Uterus (tissue), 4 donors: Measurements from ENCODE around the gene CDC42BPA. TPM values are rescaled to one million over a fixed set of nuclear protein-coding genes. Genes with fewer than 3 reads are reported as not detected.

Experiments
- DNase-seq, 2 donors: peaks; one replicate each; pipeline ENCODE4 v3.0.0-alpha.2; 2019 to 2020
- H3K27ac ChIP-seq, 2 donors: fragments of 200-600 bp; sonication (generic); 1 replicate in 1 of 2; 2 replicates in 1 of 2; pipeline ENCODE4 v1.5.1; 2016 to 2018
- H3K27me3 ChIP-seq, 2 donors: fragments of 200-600 bp; sonication (generic); one replicate each; pipeline ENCODE4 v1.5.1; 2018 to 2019; ENCODE audit warnings: control low read depth in 1 of 2
- H3K36me3 ChIP-seq, 2 donors: fragments of 200-600 bp; sonication (generic); one replicate each; pipeline ENCODE4 v1.5.1; 2019; ENCODE audit warnings: control low read depth in 1 of 2
- H3K4me1 ChIP-seq, 2 donors: fragments of 200-600 bp; sonication (generic); one replicate each; pipeline ENCODE4 v1.5.1; 2018 to 2019; ENCODE audit warnings: control low read depth in 1 of 2
- H3K4me3 ChIP-seq, 2 donors: fragments of 200-600 bp; sonication (generic); 1 replicate in 1 of 2; 2 replicates in 1 of 2; pipeline ENCODE4 v1.5.1; 2018 to 2019; ENCODE audit warnings: mild to moderate bottlenecking in 1 of 2
- H3K9me3 ChIP-seq, 2 donors: fragments of 200-600 bp; sonication (generic); one replicate each; pipeline ENCODE4 v1.5.1; 2019; ENCODE audit warnings: control low read depth in 1 of 2
- CTCF ChIP-seq, 4 experiments: fragments of 200-600 bp in 2 of 4; fragments of 450-650 bp in 2 of 4; sonication (generic) in 2 of 4; IDR thresholded peaks; one replicate each; pipeline ENCODE4 v1.5.1; 2016 to 2019; ENCODE audit warnings: antibody characterized with exemption in 4 of 4, mild to moderate bottlenecking in 2 of 4, moderate library complexity in 1 of 4
- POLR2A ChIP-seq, 2 donors: fragments of 450-650 bp; IDR thresholded peaks; one replicate each; pipeline ENCODE4 v1.6.1; 2016; ENCODE audit warnings: antibody characterized with exemption in 2 of 2, mild to moderate bottlenecking in 1 of 2, moderate library complexity in 1 of 2
- intact Hi-C: fragments of 100-400 bp; cut with DNase I; formaldehyde crosslinking; loops from one replicate; pipeline ENCODE4 v1.15.1; 2023; ENCODE audit warnings: low total_unique reads
- total RNA-seq, 4 donors: library from RNA; depleted of rRNA in 3 of 4; stranded (reverse); fragments of >200 nt in 3 of 4; gene quantifications; one replicate each; pipeline versions ENCODE4 v1.1.0 to v1.2.4, GENCODE V29; 2014 to 2023
- donor health status: DM: yes; HTN: yes; CAD: no.

The CDC42BPA gene
- total RNA-seq, 4 donors from 2014 or later, result 32.9 to 116 (median 55.2) TPM

- Histone ChIP-seq H3K36me3 (no peaks in the 10 kb centered on the region), H3K4me1 (no peaks in the 10 kb centered on the region), H3K27me3 (no peaks in the 10 kb centered on the region), H3K4me3 (no peak overlapping the region), H3K9me3 (no peaks in the 10 kb centered on the region), H3K27ac (no peak overlapping the region)
- no peak for DNase-seq
- TF ChIP-seq CTCF (IDR thresholded peaks at IDR 0.05), result no peak
- TF ChIP-seq POLR2A (IDR thresholded peaks at IDR 0.05), result no peak
- intact Hi-C loops, result no loop called here
Measured at GRCh38 chr1:227038401-227038800, 279.9 kb downstream of the CDC42BPA start.

- Histone ChIP-seq H3K4me1 (no peaks in the 10 kb centered on the region), H3K36me3 (no peaks in the 10 kb centered on the region), H3K4me3 (no peak overlapping the region), H3K27me3 (no peaks in the 10 kb centered on the region), H3K27ac (no peak overlapping the region), H3K9me3 (no peaks in the 10 kb centered on the region)
- TF ChIP-seq CTCF (IDR thresholded peaks at IDR 0.05) (no peak), POLR2A (IDR thresholded peaks at IDR 0.05) (no peak)
- DNase-seq, result no peak
- intact Hi-C loops, result no loop called here
Measured at GRCh38 chr1:227037121-227037520, 281.2 kb downstream of the CDC42BPA start.

GRCh38 chr1:227035316-227035715 lies 283.0 kb downstream of the CDC42BPA start:
- no peak for TF ChIP-seq CTCF (IDR thresholded peaks at IDR 0.05)
- no peak for TF ChIP-seq POLR2A (IDR thresholded peaks at IDR 0.05)
- no peak for DNase-seq
- Histone ChIP-seq H3K27ac (no peak overlapping the region), H3K4me3 (no peak overlapping the region), H3K27me3 (no peaks in the 10 kb centered on the region), H3K9me3 (no peaks in the 10 kb centered on the region), H3K4me1 (no peaks in the 10 kb centered on the region), H3K36me3 (no peaks in the 10 kb centered on the region)
- intact Hi-C loops, result no loop called here

GRCh38 chr1:227033880-227034279 lies 284.4 kb downstream of the CDC42BPA start:
- Histone ChIP-seq H3K4me1 (no peaks in the 10 kb centered on the region), H3K27ac (no peak overlapping the region), H3K36me3 (no peaks in the 10 kb centered on the region), H3K4me3 (no peak overlapping the region), H3K9me3 (no peaks in the 10 kb centered on the region), H3K27me3 (no peaks in the 10 kb centered on the region)
- no peak for TF ChIP-seq CTCF (IDR thresholded peaks at IDR 0.05)
- no peak for TF ChIP-seq POLR2A (IDR thresholded peaks at IDR 0.05)
- intact Hi-C loops, result no loop called here
- DNase-seq, result no peak

- Histone ChIP-seq H3K27me3 (no peaks in the 10 kb centered on the region), H3K9me3 (no peaks in the 10 kb centered on the region), H3K4me3 (no peak overlapping the region), H3K27ac (no peak overlapping the region), H3K36me3 (no peaks in the 10 kb centered on the region), H3K4me1 (no peaks in the 10 kb centered on the region)
- no peak for DNase-seq
- TF ChIP-seq CTCF (IDR thresholded peaks at IDR 0.05) (no peak), POLR2A (IDR thresholded peaks at IDR 0.05) (no peak)
- intact Hi-C loops, result no loop called here
Measured at GRCh38 chr1:227032396-227032795, 285.9 kb downstream of the CDC42BPA start.
